ENCODE results near the gene ZDHHC7. TPM values are rescaled to one million over a fixed set of nuclear protein-coding genes. Genes with fewer than 3 reads are reported as not detected.
"Not testable (repeated sequence)": the region's sequence is repeated elsewhere in the genome, so short reads cannot be mapped to it uniquely, and the experiment has no call there.

ZDHHC7 gene
- total RNA-seq, 1 experiment from 2014 or later: 46.3 TPM

DNA sequence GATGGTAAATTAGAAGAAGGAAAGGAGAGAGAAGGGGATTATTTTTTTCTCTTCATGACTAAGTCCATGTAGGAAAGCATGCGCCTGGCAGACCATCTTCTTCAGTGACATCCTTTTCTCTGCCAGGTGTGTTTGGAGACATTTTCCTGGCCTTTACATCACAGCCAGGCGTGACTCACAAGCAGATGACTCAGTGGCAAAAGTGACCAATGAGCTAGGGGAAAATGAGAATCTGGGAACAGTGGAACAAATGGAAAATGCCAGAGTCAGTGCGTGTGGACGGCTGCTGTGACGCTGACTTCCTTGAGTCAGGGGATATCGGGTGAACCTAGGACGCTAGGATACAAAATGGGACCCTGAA lies 25.7 kb upstream of the ZDHHC7 start:
- intact Hi-C loops (cut with micrococcal nuclease): loop anchor here (2.0 kb wide), 1 partner anchor 42 kb away; no protein-coding TSS in a partner anchor
- no peaks in the 10 kb centered on the region for H3K9me3 Mint-ChIP-seq (ENCODE audit: unreplicated experiment)
- H3K4me3 Mint-ChIP-seq (ENCODE audit: unreplicated experiment): peak overlapping the region; percentile 32
- peaks cover 16% of the 10 kb centered on the region for H3K4me1 Mint-ChIP-seq (ENCODE audit: insufficient read depth, unreplicated experiment)
- peak overlapping the region; percentile 72 for H3K27ac Mint-ChIP-seq (ENCODE audit: low read depth, unreplicated experiment)
- CTCF ChIA-PET: interaction anchor here (0.8 to 2.2 kb wide), 2 partner anchors 50 to 201 kb away, joined by 5 to 6 read pairs; no protein-coding TSS in a partner anchor
- no peaks in the 10 kb centered on the region for H3K27me3 Mint-ChIP-seq (ENCODE audit: insufficient read depth, unreplicated experiment)
- H3K36me3 Mint-ChIP-seq (ENCODE audit: insufficient read depth, unreplicated experiment): peaks cover 19% of the 10 kb centered on the region
- no TSS peak for BruUV-seq (replicated peaks)
- peak; percentile 96 for DNase-seq (ENCODE audit: unreplicated experiment)
- POLR2A ChIA-PET: interaction anchor here (0.7 to 2.3 kb wide), 7 partner anchors 9 to 115 kb away, joined by 3 to 20 read pairs (median 9); partner anchors contain the start of genes KIAA0513 and ZDHHC7
- TF ChIP-seq, protein P1, sequence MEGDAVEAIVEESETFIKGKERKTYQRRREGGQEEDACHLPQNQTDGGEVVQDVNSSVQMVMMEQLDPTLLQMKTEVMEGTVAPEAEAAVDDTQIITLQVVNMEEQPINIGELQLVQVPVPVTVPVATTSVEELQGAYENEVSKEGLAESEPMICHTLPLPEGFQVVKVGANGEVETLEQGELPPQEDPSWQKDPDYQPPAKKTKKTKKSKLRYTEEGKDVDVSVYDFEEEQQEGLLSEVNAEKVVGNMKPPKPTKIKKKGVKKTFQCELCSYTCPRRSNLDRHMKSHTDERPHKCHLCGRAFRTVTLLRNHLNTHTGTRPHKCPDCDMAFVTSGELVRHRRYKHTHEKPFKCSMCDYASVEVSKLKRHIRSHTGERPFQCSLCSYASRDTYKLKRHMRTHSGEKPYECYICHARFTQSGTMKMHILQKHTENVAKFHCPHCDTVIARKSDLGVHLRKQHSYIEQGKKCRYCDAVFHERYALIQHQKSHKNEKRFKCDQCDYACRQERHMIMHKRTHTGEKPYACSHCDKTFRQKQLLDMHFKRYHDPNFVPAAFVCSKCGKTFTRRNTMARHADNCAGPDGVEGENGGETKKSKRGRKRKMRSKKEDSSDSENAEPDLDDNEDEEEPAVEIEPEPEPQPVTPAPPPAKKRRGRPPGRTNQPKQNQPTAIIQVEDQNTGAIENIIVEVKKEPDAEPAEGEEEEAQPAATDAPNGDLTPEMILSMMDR (IDR thresholded peaks at IDR 0.05; ENCODE audit: unreplicated experiment): no peak

DNA sequence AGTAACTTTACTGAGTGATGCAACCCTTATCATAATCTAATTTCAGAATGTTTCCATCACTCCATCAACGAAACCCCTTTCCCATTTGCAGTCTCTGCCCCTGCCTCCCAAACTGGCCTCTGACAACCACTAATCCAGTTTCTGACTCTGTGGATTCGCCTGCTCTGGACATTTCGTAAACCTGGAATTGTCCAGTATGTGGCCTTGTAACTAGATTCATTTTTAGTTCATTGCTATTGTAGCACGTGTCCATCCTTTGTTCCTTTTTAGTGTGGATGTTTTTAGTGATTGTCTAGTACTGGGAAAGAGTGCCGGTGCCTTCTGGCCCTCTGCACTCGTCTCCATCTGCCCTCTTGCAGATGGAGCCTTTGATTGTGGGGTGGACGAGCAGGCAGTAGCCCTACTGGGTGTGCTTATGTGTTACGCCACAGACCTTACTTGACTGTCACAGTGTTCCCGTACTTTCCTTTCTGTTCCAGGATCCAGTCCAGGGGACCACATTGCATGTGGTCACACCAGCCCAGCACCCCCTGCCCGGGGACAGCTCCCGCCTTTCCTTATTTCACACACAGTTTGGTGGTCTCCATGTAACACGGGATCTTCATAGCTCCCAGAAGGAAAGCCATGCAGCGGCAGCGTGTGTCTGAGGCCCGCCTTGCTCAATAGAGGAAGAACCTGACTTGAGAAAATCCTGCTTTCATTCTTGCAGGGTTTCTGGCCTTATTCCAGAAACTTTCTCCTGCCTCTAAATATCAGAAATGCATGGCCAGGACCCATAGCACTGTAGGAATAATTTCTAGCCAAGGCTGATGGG lies 25.1 kb upstream of the ZDHHC7 start:
- TF ChIP-seq, protein P1 (IDR thresholded peaks at IDR 0.05; ENCODE audit: unreplicated experiment): no peak
- BruUV-seq (replicated peaks): no TSS peak
- no peak for DNase-seq (ENCODE audit: unreplicated experiment)
- intact Hi-C loops (cut with micrococcal nuclease): loop anchor here (2.0 kb wide), 1 partner anchor 42 kb away; no protein-coding TSS in a partner anchor
- H3K36me3 Mint-ChIP-seq (ENCODE audit: insufficient read depth, unreplicated experiment): peaks cover 22% of the 10 kb centered on the region
- H3K4me1 Mint-ChIP-seq (ENCODE audit: insufficient read depth, unreplicated experiment): peaks cover 16% of the 10 kb centered on the region
- ChIA-PET CTCF (interaction anchor here (0.8 to 2.2 kb wide), 2 partner anchors 50 to 200 kb away, joined by 5 to 6 read pairs; no protein-coding TSS in a partner anchor), POLR2A (interaction anchor here (0.7 to 2.3 kb wide), 7 partner anchors 9 to 114 kb away, joined by 3 to 20 read pairs (median 9); partner anchors contain the start of genes KIAA0513 and ZDHHC7)
- no peaks in the 10 kb centered on the region for H3K27me3 Mint-ChIP-seq (ENCODE audit: insufficient read depth, unreplicated experiment)
- H3K9me3 Mint-ChIP-seq (ENCODE audit: unreplicated experiment): no peaks in the 10 kb centered on the region
- H3K27ac Mint-ChIP-seq (ENCODE audit: low read depth, unreplicated experiment): peak overlapping the region; percentile 72
- H3K4me3 Mint-ChIP-seq (ENCODE audit: unreplicated experiment): peak overlapping the region; percentile 32

- peaks cover 22% of the 10 kb centered on the region for H3K36me3 Mint-ChIP-seq (ENCODE audit: insufficient read depth, unreplicated experiment)
- H3K4me1 Mint-ChIP-seq (ENCODE audit: insufficient read depth, unreplicated experiment): peaks cover 18% of the 10 kb centered on the region
- TF ChIP-seq, protein P1 (IDR thresholded peaks at IDR 0.05; ENCODE audit: unreplicated experiment): no peak
- H3K9me3 Mint-ChIP-seq (ENCODE audit: unreplicated experiment): no peaks in the 10 kb centered on the region
- intact Hi-C loops (cut with micrococcal nuclease): no loop called here
- no peak overlapping the region for H3K4me3 Mint-ChIP-seq (ENCODE audit: unreplicated experiment)
- H3K27me3 Mint-ChIP-seq (ENCODE audit: insufficient read depth, unreplicated experiment): no peaks in the 10 kb centered on the region
- BruUV-seq (replicated peaks): no TSS peak
- ChIA-PET POLR2A (no interaction called here), CTCF (interaction anchor here (0.6 to 1.4 kb wide), 2 partner anchors 82 to 518 kb away, joined by 3 read pairs; no protein-coding TSS in a partner anchor)
- no peak for DNase-seq (ENCODE audit: unreplicated experiment)
- no peak overlapping the region for H3K27ac Mint-ChIP-seq (ENCODE audit: low read depth, unreplicated experiment)
These were observed 23.5 kb upstream of the ZDHHC7 start for GRCh38 chr16:85034591-85035433.

DNA sequence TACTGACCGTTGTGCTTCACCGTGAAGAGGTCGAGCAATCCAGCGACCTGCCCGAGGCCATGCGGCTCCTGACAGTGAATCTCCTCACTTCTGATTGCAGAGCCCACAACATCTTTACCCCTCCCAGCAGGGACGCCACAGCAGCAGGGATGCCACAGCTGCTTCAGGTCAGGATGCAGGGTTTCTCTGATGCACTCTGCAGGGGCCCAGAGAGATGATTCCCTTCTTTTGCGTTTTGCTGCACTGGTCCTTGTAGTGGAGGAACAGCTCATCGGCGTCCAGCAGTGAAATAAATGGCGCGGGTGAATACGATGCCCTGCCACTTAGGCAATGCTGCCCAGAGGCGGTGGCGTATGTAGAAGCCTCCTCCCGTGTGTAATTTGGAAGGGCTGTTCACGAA lies 21.8 kb upstream of the ZDHHC7 start:
- POLR2A ChIA-PET: no interaction called here
- no peaks in the 10 kb centered on the region for H3K9me3 Mint-ChIP-seq (ENCODE audit: unreplicated experiment)
- intact Hi-C loops (cut with micrococcal nuclease): no loop called here
- H3K27me3 Mint-ChIP-seq (ENCODE audit: insufficient read depth, unreplicated experiment): no peaks in the 10 kb centered on the region
- H3K36me3 Mint-ChIP-seq (ENCODE audit: insufficient read depth, unreplicated experiment): peaks cover 17% of the 10 kb centered on the region
- CTCF ChIA-PET: interaction anchor here (1.4 kb wide), 1 partner anchor 80 kb away, joined by 3 read pairs; no protein-coding TSS in a partner anchor
- peaks cover 34% of the 10 kb centered on the region for H3K4me1 Mint-ChIP-seq (ENCODE audit: insufficient read depth, unreplicated experiment)
- TF ChIP-seq, protein P1 (IDR thresholded peaks at IDR 0.05; ENCODE audit: unreplicated experiment): no peak
- no TSS peak for BruUV-seq (replicated peaks)
- no peak overlapping the region for H3K27ac Mint-ChIP-seq (ENCODE audit: low read depth, unreplicated experiment)
- no peak for DNase-seq (ENCODE audit: unreplicated experiment)
- H3K4me3 Mint-ChIP-seq (ENCODE audit: unreplicated experiment): no peak overlapping the region

DNA sequence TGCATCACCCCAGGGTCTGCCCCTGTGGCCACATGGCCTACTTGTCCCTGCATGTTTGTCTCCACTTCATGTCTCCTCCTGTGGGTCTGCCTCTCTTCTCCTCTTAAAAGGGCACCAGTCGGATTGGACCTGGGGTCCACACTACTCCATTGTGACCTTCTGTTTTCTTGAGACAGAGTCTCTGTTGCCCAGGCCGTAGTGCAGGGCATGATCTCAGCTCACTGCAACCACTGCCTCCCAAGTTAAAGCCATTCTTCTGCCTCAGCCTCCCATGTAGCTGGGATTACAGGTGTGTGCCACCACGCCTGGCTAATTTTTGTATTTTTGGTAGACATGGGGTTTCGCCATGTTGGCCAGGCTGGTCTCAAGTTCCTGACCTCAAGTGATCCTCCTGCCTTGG lies 20.9 kb upstream of the ZDHHC7 start:
- CTCF ChIA-PET: interaction anchor here (1.3 kb wide), 1 partner anchor 44 kb away, joined by 3 read pairs; no protein-coding TSS in a partner anchor
- H3K27ac Mint-ChIP-seq (ENCODE audit: low read depth, unreplicated experiment); BruUV-seq (replicated peaks); intact Hi-C loops (cut with micrococcal nuclease); H3K9me3 Mint-ChIP-seq (ENCODE audit: unreplicated experiment); POLR2A ChIA-PET; H3K27me3 Mint-ChIP-seq (ENCODE audit: insufficient read depth, unreplicated experiment); H3K4me3 Mint-ChIP-seq (ENCODE audit: unreplicated experiment); DNase-seq (ENCODE audit: unreplicated experiment): not testable (repeated sequence)
- Mint-ChIP-seq H3K4me1 (ENCODE audit: insufficient read depth, unreplicated experiment) (peaks cover 30% of the 10 kb centered on the region), H3K36me3 (ENCODE audit: insufficient read depth, unreplicated experiment) (peaks cover 13% of the 10 kb centered on the region)
